Esophagus muscularis mucosa (tissue), 3 donors: ENCODE measurements around the gene PEPD.

Source experiments
- CTCF ChIP-seq, 3 experiments: fragments of 200-600 bp in 2 of 3; fragments of 450-650 bp in 1 of 3; sonication (generic) in 2 of 3; IDR thresholded peaks; one replicate each; pipeline ENCODE4 v1.5.1; 2017 to 2019; ENCODE audit warnings: antibody characterized with exemption in 3 of 3, mild to moderate bottlenecking in 2 of 3, moderate library complexity in 1 of 3
- POLR2A ChIP-seq: fragments of 450-650 bp; IDR thresholded peaks from one replicate; pipeline ENCODE4 v1.6.1; 2017; ENCODE audit warnings: antibody characterized with exemption, moderate library complexity, mild to moderate bottlenecking, low read depth

- TF ChIP-seq CTCF (IDR thresholded peaks at IDR 0.05) (no peak), POLR2A (no peak)
Measured at GRCh38 chr19:33383720-33384292, 137.8 kb downstream of the PEPD start.
